GM21367 (cell line): Measurements from ENCODE around the gene HLCS.

Experiments
- ATAC-seq: cut with Tn5 transposase; IDR thresholded peaks from one replicate; pipeline ENCODE4 v1.9.1; 2021; ENCODE audit not compliant: unreplicated experiment

HLCS gene

DNA sequence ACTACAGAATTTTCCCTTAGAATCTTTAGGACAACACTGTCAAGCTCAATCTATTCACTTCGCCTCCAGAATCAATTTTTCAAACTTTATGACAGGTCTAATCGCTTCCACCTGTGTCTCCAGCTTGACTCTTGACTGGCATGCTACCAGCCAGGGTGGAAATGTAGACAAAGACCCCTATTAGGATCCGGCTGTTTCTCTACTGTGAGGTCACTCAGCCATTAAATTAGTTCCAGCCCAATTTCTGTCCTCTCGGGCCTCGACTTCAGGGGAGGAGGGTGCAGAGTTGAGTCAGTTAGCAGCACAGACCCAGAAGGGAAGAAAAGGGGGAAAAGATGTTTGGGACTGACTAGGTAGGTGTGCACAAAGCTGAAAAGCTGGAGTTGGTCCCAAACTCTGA, 78.5 kb downstream of the HLCS start:
- no peak for ATAC-seq

DNA sequence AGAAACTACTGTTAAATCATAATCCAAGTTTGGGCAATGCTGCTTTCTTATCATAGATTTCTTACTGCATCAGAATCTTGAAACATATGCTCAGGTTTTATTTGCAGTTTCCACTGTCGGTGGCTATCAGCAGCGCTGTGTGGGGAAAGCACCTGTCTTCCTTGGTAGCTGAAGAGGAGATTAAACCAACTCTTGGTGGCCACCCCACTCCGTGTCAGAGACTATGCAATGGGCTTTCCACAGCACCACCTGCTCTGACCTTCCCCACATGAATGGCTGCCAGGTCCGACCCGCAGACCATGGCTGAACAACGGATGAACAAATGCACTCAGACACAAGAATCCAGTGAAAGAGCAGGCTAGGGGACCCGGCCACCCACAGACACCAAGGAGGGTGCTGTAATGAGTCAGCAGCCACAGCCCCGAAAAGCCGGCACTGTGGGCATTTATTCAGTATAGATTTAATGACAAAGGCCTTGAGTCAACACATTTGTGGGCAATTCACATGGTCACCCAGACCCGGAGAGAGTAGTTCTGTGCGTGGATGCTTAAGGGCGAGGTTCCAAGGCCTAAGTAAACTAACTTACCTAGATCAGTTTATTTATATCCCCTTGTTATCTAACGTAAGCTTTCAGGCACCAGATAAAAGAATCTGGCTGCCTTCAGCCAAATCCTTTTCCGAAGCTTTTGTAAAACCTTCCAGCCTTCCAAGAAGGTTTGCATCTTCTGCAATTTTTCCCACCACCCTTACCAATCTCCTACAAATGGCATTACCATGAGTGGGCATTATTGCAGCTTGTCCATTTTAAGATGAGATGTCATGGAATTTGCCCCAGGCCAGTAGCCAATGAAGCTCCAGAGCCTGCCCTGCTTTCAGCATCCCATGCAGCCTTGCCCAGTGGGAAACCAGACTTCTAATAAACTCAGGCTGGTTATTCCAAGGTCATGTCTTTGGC, 82.7 kb downstream of the HLCS start:
- no peak for ATAC-seq

DNA sequence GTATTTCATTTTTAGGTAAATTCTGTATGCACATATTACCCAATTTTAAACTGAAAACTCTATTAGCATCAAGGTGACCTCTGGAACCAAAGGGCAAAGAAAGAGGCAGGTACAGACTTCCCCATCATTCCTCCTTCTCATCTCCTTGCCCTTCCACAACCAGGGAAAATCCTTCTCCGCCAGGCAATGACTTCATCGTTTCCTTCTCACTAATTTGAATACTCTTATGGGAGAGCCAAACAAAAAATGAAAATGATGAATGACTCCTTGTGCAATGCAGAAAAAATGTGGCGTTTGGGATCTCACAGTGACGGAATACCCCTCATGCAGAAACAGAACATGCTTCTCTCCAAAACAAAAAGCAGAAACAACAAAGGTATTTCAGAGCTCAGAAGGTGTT, 83.7 kb downstream of the HLCS start:
- no peak for ATAC-seq

DNA sequence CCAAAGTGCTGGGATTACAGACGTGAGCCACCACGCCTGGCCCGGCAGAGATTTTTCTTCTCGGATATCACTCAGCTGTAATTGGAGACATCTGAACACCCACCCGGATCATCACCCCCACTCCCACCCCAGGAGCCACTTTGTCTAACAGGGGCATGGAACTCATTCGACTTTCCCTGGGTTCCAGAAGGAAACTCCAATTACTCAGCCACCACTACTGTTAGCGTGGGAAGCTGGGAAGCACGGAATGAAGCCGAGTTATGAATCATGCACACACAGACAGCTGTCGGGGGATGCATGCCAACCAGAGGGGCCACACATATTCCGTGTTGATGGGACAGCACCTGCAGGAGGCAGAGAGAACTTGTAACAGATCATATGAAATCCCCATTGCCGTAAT, 85.2 kb downstream of the HLCS start:
- no peak for ATAC-seq

DNA sequence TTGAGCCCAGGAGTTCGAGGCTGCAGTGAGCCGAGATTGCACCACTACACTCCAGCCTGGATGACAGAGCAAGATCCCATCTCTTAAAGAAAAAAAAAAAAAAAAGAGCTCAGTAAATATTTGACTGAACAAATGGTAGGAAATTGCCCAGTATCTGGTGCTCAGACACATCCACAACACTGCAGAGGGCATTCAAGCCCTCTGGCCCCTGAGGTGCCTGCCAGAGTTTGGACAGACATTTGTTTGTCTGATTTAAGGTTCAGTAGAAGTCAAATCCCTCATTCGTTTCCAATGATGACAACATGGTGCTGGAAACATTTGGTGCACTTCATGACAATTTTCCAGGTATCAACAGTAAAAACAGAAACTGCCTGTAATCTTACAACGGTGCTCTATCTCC, 86.6 kb downstream of the HLCS start:
- no peak for ATAC-seq

DNA sequence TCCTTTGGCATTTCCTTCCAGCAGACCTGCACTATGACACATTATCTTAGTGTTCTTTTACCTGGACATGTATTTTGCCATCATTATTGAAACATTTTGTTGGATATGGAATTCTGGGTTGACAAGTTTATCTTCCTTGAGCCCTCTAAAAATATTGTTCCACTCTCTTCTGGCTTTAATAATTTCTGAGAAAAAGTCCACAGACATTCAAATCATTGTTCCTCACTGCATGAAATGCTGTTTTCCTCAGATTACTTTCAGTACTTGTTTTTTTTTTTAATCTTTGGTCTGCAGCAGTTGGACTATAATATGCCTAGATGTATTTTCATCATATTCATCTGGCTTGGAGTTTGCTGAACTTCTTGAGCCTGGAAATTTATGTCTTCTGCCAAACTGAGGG, 88.7 kb downstream of the HLCS start:
- ATAC-seq, result no peak

DNA sequence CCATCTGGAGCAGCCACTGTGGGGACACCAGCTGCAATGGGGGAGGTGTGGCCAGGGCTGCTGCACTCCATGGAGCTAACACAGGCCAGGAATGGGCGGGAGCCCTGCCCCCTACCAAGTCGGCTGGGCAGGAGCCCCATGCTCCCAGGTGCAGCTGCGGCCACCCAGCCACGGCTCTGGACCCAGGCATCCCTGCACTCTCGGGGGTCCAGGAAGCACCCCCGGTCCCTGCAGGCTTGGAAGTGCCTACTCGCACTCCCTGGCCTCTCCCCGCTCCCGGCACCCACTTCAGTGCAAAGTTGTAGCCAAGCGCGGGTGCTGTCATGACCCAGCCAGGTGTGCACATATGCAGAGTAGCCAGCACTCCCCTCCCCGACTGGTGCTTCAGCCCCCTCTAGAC, 91.8 kb downstream of the HLCS start:
- no peak for ATAC-seq

DNA sequence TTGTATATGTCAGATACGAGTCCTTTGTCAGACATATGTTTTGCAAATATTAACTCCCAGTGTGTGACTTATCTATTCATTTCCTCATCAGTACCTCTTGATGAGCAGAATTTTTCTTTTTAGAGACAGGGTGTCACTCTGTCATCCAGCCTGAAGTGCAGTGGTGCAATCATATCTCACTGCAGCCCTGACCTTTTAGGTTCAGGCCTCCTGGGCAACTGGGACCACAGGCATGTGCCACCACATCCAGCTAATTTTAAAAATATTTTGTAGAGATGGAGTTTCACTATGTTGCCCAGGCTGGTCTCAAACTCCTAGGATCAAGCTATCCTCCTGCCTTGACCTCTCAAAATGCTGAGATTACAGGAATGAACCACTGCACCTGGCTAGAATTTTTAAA, 93.0 kb downstream of the HLCS start:
- ATAC-seq, result no peak

DNA sequence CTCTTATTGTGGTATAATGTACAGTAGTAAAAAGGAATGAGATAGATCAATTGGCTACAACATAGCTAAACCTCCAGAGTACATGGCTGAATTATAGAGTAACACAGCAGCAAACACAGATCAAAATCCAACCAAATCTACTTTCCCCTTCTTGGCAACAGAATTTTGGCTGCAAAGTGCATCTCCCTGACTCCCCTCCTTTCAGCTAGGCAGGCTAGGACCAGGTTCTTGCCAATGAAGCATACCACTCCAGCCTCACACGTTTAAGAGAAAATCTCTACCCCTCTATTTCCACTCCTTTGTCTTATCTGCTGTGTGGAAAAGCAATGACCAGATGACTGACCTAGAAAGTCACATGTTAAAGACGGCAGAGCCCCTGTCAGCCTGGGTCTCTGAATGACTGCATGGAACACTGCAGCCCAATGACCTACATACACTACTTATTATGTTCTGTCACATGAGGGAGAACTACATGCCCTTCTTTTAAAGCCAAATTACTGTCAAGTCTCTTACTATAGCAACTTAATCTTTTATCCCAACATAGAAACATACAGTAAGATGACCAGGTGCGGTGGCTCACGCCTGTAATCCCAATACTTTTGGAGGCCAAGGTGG, 99.1 kb downstream of the HLCS start:
- ATAC-seq, result no peak

DNA sequence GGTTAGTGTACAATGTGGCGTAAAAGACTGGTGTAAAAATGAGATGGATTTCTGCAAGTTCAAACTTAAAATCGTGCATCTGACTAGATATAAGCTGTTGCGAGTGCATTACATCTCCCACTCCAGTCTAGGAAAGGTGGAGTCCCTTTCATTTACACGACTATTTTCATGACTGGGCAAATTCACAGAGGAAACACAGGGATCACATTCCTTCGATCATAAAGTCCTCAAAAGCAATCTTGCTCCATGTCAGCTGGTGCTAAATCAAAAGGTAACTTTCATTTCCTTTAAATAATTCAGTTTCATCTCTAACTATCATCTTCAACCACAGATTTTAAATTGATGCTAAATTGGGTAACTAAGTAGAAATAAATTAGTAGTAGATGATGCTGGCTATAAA, 100.0 kb downstream of the HLCS start:
- ATAC-seq, result no peak

DNA sequence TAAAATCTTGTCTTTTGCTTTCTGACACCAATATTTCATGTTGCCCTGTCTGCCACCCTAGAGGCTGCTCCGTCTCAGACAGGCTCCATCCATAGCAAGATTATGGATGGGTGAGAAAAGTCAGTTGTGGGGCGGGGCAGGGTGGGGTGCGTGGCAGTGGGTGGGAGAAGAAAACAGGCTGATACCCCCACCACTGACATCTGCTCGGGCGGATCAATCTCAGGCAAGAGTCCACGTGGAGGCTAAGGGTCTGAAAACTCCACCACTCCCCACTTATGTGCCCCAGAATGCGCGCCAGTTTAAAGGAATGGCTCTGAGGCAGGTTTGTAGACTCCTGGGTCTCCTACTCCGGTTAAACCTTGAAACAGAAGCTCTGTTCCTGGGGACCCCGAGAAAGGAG, 101.5 kb downstream of the HLCS start:
- no peak for ATAC-seq

DNA sequence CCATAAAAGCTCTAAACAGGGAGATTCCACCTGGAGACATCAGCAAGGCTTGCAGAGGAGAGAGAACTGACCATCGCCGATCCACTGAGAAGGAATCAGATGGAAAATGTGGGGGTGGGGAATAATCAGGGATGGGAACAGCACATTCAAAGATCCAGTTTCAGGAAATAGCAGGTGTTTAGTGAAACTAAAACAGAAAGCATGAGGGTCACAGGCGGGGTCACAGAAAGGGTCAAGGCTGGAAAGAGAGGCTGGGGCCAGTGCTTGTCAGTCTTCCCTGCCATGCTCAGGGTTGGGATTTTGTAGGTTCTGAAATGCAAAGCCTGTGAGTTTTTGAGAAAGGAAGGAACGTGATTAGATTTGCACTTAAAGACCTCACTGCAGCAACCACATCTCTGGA, 103.2 kb downstream of the HLCS start:
- ATAC-seq, result no peak

DNA sequence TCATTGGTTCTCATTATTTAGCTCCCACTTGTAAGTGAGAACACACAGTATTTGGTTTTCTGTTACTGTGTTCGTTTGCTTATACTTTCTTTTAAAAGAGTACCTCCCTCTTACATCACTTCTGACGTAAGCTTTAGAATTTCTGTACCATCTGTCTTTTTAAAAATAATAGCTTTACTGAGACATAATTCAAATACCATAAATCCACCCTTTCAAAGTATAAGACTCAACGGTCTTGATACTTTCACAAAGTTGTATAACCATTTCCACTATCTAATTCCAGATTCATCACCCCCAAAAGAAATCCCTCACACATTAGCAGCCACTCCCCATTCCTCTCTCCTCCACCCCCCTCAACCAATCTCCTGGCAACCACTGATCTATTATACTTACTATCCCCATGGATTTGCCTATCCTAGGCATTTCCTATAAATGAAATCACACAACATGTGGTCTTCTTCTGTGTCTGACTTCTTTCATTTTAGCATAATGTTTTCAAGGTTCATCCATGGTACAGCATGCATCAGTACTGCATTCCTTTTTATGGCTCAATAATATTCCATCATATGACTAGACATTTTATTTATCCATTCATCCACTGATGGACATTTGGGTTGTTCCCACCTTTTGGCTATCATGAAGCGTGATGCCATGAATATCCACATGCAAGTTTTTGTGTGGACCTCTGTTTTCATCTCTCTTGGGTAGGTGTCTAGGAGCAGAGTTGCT, 104.7 kb downstream of the HLCS start:
- no peak for ATAC-seq

DNA sequence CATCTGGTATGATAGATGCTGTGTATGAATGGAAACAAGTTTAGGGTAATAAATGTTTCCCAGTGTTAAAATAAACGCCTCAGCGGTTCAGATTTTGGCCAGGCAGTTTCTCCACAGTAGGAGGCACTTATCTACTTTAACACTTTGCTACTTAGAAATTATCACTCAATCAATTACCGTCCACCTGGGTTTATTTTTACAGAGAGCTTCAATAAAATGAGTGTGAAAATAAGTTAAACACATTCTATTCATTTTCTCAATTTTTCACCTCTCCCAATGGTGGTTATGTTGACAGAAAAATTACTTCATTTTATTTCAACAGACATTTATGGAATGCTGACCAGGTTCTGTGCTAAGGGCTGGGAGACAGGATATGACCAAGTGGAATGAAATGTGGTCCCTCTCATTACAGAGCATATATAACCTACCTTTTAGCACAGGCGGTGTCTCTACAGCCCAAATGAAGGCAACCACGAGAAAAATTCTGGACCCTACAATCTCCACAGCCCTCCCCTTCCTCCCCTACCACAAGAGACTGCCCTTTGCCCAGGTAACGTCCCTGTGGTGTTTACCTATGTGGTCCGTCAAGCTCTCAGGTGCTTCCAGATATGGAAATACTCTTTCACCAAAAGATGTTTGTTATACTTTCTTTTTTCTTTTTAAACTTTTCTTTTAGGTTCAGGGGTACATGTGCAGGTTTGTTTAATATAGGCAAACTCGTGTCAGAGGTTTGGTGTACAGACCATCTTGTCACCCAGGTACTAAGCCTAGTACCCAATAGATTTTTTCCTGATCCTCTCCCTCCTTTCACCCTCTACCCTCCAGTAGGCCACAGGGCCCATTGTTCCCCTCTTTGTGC, 105.5 kb downstream of the HLCS start:
- ATAC-seq, result no peak

DNA sequence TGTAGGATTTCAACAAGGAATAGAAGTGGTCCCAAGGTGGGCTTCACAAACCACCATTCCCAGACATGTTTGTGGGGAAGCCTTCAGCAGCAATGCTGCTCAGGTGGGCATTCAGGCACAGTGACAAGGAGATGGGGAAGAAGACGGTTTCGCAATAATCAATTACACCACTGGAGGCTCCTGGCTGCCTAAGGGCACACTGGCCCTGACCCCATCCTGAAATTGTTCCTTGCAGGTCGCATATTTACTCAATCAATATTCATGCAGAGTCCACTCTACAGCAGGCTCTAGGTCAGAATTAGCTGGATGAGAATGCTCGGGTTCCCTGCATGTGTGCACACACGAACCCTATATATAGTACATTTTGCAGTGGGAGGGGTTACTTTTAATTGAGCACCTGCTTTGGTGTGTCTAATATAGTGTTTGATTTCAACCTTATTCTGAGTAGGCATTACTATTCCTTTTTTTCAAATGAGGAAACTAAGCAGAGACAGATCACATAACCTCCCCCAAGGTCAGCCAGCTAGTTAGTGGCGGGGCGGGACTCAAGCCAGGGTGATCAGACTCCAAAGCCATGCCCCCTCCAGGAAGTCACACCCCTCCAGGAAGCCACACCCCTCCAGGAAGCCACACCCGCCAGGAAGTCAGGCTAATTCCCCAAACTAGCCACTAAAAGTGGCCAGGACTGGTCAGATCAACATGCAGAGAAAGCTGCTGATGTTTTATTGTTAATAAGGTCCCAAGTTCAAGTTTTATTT, 106.5 kb downstream of the HLCS start:
- no peak for ATAC-seq

DNA sequence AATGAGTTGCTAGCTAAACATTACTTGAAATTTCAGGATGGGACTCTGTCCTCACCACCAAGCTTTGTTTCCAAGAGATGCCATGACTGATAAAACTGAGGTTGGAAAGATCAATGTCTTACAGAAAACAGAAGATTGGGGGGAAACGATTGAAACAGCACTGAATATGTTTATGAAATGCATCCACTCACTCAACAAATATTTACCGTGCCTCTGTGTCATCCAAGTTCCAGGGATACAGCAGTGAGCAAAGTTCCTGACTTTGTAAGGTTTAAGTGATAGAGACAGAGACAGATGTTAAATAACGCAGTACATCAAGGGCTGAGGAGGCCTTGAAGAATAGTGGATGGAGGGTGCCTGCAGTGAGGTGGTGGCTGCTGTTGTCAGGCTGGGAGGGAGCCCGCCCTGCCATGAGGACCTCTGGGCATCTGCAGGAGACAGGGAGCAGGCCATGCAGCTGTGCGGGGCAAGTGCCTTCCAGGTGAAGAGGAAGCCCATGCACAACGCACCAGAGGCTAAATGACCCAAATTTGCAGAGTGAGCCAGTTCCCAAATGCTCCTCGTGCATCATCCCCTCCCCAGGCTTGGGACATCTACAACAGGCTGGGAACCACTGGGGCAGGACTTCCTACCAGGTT, 108.0 kb downstream of the HLCS start:
- no peak for ATAC-seq

DNA sequence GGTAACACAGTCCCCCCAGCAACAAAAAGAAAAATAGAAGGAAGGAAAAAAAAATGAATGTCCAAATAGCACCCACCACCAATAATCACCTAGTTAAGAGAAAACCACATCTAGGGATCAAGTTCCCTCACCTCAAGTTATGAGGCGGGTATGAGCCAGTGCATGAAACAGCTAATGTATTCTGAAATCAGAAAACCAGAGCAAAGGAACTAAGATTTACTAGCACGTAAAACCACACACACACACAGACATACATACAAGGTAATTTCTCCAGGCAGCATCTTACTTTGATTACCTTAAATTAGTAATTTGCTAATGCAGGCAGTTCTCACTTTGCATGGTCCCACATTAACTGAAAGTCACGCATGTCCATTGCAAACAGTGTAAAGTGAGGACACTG, 109.8 kb downstream of the HLCS start:
- no peak for ATAC-seq

DNA sequence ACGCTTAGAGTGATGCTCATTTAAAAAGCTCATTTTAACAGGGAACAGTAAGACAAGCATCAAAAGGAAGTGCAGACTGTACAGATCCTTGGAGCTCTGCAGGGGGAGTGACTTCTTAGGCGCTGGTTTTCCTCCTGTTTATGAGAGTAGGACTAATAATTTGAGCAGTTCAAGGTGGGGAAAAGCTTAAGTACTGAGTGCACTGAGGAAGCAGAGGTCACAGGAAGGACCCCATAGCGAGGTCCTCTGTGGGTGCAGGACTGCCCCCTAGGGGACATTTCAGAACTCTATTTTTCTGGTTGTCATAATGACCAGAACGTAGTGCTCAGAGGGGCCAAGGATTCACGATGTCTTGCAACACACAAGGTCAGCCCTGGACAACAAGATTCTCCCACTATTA, 112.1 kb downstream of the HLCS start:
- no peak for ATAC-seq

DNA sequence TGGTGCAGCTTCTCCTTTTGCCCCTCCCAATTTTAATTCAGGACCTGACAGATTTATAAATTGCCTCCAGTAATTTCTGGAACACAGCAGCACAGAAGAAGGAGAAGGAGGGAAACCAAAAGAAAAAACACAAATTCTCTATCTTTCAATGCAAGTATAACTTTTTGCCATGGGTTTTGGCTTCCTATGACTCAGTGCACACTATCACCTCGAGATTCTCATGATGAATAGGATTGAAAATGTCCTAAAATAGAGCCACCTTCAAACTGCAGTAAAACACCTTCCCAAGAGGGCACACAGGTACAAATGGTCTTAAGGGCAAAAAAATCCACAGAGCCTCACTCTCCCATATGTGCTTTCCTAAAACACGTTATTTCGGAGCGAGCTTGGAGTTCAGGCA, 113.6 kb downstream of the HLCS start:
- ATAC-seq, result no peak

DNA sequence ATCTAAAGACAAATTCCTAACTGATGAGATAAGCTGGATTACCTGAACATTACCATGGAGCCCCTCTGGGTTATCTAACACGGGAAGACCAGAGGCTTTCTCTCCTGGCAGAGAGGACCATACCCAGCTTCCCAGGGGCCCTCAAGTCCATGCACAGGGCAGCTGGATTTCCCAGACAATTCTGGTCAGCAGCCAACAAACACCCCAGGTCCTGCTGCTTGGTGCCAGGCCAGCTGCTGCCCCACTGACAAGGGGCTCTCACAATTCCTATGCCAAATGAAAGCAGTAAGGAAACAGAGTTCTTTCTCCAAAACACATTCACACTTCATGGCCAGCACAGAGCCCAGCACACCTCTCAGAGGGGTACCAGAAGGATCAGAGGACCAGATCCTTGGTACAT, 114.2 kb downstream of the HLCS start:
- no peak for ATAC-seq
